Naive B cell (primary cell): ENCODE measurements around the gene KCTD21. TPM values are rescaled to one million over a fixed set of nuclear protein-coding genes. Genes with fewer than 3 reads are reported as not detected.

Source experiments
- polyA plus RNA-seq, 6 donors: library from polyadenylated mRNA; unstranded; fragments of 300-500 nt; fragmentation: Illumina TruSeq; gene quantifications; one replicate each; pipeline ENCODE4 v1.2.3, GENCODE V29; 2021; ENCODE audit warnings: low read depth in 6 of 6

Gene KCTD21
- polyA plus RNA-seq, 6 donors from 2014 or later, result 1.2 to 3.4 (median 1.8) TPM; not detected in 1

Other genes with a start within 250 kb of the KCTD21 start
- gene INTS4, start 194.0 kb downstream of the KCTD21 start, polyA plus RNA-seq, result 10 to 100 TPM; 33.3 to 71.6 (median 38.1) TPM
- under 1 TPM in 1 of 6 donors, not detected in 5; 0.38 TPM for gene KCTD14, start 165.3 kb downstream of the KCTD21 start, polyA plus RNA-seq
- not detected for gene THRSP, start 124.8 kb downstream of the KCTD21 start, polyA plus RNA-seq
- gene NDUFC2, start 108.8 kb downstream of the KCTD21 start, polyA plus RNA-seq, result 100 to 1,000 TPM; 138 to 164 (median 149) TPM
- gene ALG8, start 49.0 kb downstream of the KCTD21 start, polyA plus RNA-seq, result 10 to 100 TPM; 46.7 to 90.6 (median 59.9) TPM
- under 1 TPM in 5 of 6 donors, not detected in 1; 0.11 to 0.76 (median 0.52) TPM for gene USP35, start 293 bp upstream of the KCTD21 start, polyA plus RNA-seq
- gene GAB2, start 229.2 kb upstream of the KCTD21 start, polyA plus RNA-seq, result 1 to 10 TPM in 4 of 6 donors, under 1 TPM in 2; 0.71 to 4.2 (median 2.2) TPM